K562 (cell line): ENCODE data around the gene POLR2H.

Experiments used
- CEBPB ChIP-seq: fragments of 450-650 bp; IDR thresholded peaks from 2 replicates; pipeline ENCODE4 v1.6.1; 2016; ENCODE audit warnings: missing genetic modification characterization, missing compliant biosample characterization
- EHMT2 ChIP-seq: fragments of 450-650 bp; IDR thresholded peaks from 2 replicates; pipeline ENCODE4 v1.6.1; 2018; ENCODE audit warnings: antibody characterized with exemption
- ELF1 ChIP-seq: fragments of 200-800 bp; sonication (Bioruptor generic); IDR thresholded peaks from 2 replicates; pipeline ENCODE4 v1.6.1; 2016; ENCODE audit warnings: missing genetic modification characterization, missing compliant biosample characterization
- ESRRA ChIP-seq: fragments of 450-650 bp; IDR thresholded peaks from 2 replicates; pipeline ENCODE4 v1.6.1; 2014; ENCODE audit warnings: low read depth, mild to moderate bottlenecking, moderate library complexity, borderline replicate concordance
- JUN ChIP-seq, 2 experiments: sonication (generic) in 1 of 2; formaldehyde crosslinking in 1 of 2; IDR thresholded peaks; 2 replicates each; pipeline versions ENCODE4 v1.6.1 to v1.8.0; 2012 to 2022; ENCODE audit warnings: borderline replicate concordance in 2 of 2, mild to moderate bottlenecking in 2 of 2, improper control_type of control experiment in 1 of 2, low read depth in 1 of 2, low read length in 1 of 2, missing genetic modification reagents in 1 of 2
- JUNB ChIP-seq: fragments of 450-650 bp; formaldehyde crosslinking; conservative IDR thresholded peaks from 2 replicates; pipeline ENCODE4 v1.4.0; 2020; ENCODE audit warnings: mild to moderate bottlenecking
- KLF6 ChIP-seq: fragments of 250-450 bp; sonication (Bioruptor Pico); IDR thresholded peaks from 2 replicates; pipeline ENCODE4 v1.4.0; 2020; ENCODE audit warnings: mild to moderate bottlenecking, moderate library complexity, borderline replicate concordance
- RFX5 ChIP-seq: IDR thresholded peaks from 2 replicates; pipeline ENCODE4 v1.6.1; 2011; ENCODE audit warnings: low read depth, mild to moderate bottlenecking, improper control_type of control experiment, low read length
- STAG1 ChIP-seq: sonication (generic); formaldehyde crosslinking; IDR thresholded peaks from 2 replicates; pipeline ENCODE4 v1.5.0; 2020; ENCODE audit warnings: missing genetic modification reagents, borderline replicate concordance
- YBX1 ChIP-seq: fragments of 450-650 bp; IDR thresholded peaks from 2 replicates; pipeline ENCODE4 v1.7.1; 2016; ENCODE audit warnings: mild to moderate bottlenecking
- ZNF395 ChIP-seq: fragments of 200-800 bp; sonication (Bioruptor generic); IDR thresholded peaks from 2 replicates; pipeline ENCODE4 v1.6.1; 2017; ENCODE audit warnings: missing genetic modification characterization, missing compliant biosample characterization
- ZNF431 ChIP-seq: sonication (generic); formaldehyde crosslinking; IDR thresholded peaks from 2 replicates; pipeline ENCODE4 v1.8.0; 2022; ENCODE audit warnings: mild to moderate bottlenecking, missing genetic modification reagents
- TF ChIP-seq, protein P1 (sequence below), 3 experiments: IDR thresholded peaks in 2 of 3; conservative IDR thresholded peaks in 1 of 3; 2 replicates each; pipeline ENCODE4 v1.5.1; 2011 to 2012; ENCODE audit warnings: low read length in 3 of 3, mild to moderate bottlenecking in 3 of 3, control low read depth in 2 of 3, improper control_type of control experiment in 1 of 3, inconsistent platforms in 1 of 3, low read depth in 1 of 3, mixed read lengths in 1 of 3, moderate library complexity in 1 of 3; ENCODE audit not compliant: insufficient read depth in 2 of 3
- TF ChIP-seq, protein P2 (sequence below): fragments of 250-450 bp; sonication (Bioruptor Pico); IDR thresholded peaks from 2 replicates; pipeline ENCODE4 v1.5.1; 2021; ENCODE audit warnings: mild to moderate bottlenecking

DNA sequence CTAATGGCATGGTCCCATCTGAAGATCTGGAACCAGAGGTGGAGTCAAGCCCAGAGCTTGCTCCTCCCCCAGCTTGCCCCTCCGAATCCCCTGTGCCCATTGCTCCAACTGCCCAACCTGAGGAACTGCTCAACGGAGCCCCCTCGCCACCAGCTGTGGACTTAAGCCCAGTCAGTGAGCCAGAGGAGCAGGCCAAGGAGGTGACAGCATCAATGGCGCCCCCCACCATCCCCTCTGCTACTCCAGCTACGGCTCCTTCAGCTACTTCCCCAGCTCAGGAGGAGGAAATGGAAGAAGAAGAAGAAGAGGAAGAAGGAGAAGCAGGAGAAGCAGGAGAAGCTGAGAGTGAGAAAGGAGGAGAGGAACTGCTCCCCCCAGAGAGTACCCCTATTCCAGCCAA lies 39.8 kb upstream of the POLR2H start:
- TF ChIP-seq, protein P1, sequence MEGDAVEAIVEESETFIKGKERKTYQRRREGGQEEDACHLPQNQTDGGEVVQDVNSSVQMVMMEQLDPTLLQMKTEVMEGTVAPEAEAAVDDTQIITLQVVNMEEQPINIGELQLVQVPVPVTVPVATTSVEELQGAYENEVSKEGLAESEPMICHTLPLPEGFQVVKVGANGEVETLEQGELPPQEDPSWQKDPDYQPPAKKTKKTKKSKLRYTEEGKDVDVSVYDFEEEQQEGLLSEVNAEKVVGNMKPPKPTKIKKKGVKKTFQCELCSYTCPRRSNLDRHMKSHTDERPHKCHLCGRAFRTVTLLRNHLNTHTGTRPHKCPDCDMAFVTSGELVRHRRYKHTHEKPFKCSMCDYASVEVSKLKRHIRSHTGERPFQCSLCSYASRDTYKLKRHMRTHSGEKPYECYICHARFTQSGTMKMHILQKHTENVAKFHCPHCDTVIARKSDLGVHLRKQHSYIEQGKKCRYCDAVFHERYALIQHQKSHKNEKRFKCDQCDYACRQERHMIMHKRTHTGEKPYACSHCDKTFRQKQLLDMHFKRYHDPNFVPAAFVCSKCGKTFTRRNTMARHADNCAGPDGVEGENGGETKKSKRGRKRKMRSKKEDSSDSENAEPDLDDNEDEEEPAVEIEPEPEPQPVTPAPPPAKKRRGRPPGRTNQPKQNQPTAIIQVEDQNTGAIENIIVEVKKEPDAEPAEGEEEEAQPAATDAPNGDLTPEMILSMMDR (IDR thresholded peaks at IDR 0.05 in 2 of 3, conservative IDR thresholded peaks at IDR 0.05 in 1 of 3; ENCODE audit: insufficient read depth in 2 of 3, low read depth in 1 of 3, low read length in 3 of 3), result no peak
- TF ChIP-seq RFX5 (no peak), JUN (IDR thresholded peaks at IDR 0.05; ENCODE audit: borderline replicate concordance, low read depth, low read length) (no peak), JUN (CRISPR knock-in tag; IDR thresholded peaks at IDR 0.05; ENCODE audit: borderline replicate concordance) (no peak), KLF6 (CRISPR knock-in tag) (no peak), CEBPB (tag) (no peak), STAG1 (no peak), JUNB (CRISPR knock-in tag) (no peak), ZNF431 (CRISPR knock-in tag) (no peak), YBX1 (no peak), ZNF395 (CRISPR knock-in tag) (no peak), ELF1 (no peak), EHMT2 (no peak), ESRRA (no peak)
- TF ChIP-seq, protein P2, sequence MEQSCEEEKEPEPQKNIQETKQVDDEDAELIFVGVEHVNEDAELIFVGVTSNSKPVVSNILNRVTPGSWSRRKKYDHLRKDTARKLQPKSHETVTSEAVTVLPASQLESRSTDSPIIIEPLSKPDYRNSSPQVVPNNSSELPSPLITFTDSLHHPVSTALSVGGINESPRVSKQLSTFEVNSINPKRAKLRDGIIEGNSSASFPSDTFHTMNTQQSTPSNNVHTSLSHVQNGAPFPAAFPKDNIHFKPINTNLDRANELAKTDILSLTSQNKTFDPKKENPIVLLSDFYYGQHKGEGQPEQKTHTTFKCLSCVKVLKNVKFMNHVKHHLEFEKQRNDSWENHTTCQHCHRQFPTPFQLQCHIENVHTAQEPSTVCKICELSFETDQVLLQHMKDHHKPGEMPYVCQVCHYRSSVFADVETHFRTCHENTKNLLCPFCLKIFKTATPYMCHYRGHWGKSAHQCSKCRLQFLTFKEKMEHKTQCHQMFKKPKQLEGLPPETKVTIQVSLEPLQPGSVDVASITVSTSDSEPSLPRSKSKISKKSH (CRISPR knock-in tag), result no peak
